ENCODE data around the gene CFAP91.

The CFAP91 gene

DNA sequence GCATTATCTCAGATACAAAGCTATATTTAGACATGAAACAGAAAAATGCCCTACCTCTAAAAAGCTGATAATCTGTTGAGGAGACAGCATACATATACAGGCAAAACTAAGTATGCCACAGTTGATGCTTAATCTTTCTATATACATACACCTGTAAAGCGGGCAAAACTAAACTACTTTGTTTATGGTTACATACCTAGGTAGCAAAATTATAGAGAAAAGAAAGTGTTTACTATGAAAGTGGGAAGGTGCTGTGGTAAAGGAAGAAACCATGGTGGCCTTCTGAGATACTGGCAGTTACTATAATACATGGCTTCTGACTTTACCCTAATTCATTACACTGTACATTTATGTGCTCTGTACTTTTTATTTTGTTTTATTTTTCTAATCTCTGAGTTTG is 43.1 kb downstream of the CFAP91 start:
- DNase-seq = no peak

DNA sequence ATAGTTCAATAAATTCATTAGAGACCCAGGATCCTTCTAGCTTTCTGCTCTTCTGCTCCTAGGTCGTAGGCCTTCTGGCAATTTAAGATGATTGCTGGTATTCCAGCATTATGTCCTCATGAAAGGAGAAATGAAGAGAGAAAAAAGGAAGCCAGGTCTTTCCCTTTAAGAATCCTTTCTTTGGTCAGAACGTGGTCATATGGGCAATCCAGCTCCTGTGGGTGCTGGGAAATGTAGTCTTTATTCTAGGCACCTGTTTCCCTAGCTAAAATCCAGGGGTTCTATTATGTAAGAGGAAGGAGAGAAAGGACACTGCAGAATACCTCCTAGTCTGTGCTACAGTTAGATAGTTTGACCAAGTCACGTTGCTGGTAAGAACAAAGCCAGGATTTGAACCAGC is 43.6 kb downstream of the CFAP91 start:
- no peak for DNase-seq

DNA sequence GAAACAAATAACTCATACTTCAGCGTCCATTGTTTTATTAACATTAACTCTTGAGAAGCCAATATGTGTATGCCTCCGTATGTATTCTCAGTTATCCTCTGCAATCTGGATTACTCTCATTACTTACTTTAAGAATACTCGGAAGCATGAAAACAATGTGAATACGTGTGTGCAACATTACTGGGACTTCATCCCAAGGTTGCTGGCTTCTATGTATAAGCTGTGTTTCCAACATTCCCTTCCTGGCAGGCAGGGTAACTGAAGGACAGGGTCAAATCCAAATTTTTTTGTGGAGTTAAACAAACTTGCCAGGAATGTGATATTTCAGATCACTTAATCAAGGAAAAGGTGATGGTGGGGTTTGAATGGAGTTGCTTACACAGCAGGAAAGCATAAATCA is 44.5 kb downstream of the CFAP91 start:
- no peak for DNase-seq

- no peak for DNase-seq
These were observed 46.2 kb downstream of the CFAP91 start for GRCh38 chr3:119748991-119749390.

DNA sequence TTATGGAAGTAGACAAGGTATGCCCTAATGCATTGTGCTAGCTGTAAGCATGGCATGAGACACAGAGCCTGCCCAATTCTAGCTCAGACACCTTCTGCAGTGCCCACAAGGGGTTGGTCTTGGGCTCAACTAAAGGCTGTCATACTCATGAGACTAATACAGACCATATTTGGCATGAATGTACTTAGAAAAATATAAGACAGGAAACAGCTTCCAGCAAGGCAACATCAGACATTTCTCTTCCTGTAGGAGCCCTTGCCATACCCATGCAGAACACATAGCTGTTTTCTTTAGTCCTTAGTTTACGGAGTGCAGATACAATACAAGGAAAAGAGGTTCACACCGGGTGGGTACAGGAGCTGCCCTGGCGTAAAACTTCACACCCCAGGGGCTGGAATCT is 48.6 kb downstream of the CFAP91 start:
- DNase-seq = no peak
